HEK293 (cell line): ENCODE measurements around the gene YPEL5.

Source experiments
- GLI2 ChIP-seq: fragments of 450-650 bp; formaldehyde crosslinking; IDR thresholded peaks from 2 replicates; pipeline ENCODE4; 2017; ENCODE audit warnings: missing biosample characterization, missing genetic modification characterization, low read depth, borderline replicate concordance
- HIC1 ChIP-seq: fragments of 450-650 bp; formaldehyde crosslinking; IDR thresholded peaks from 2 replicates; pipeline ENCODE4 v1.5.1; 2016; ENCODE audit warnings: missing biosample characterization, missing genetic modification characterization
- HOXD13 ChIP-seq: sonication (generic); formaldehyde crosslinking; IDR thresholded peaks from 2 replicates; pipeline ENCODE4 v1.8.0; 2022; ENCODE audit warnings: missing genetic modification reagents, borderline replicate concordance
- REST ChIP-seq: fragments of 450-650 bp; formaldehyde crosslinking; IDR thresholded peaks from 2 replicates; pipeline ENCODE4 v1.5.1; 2016; ENCODE audit warnings: missing biosample characterization, missing genetic modification characterization
- ZBTB21 ChIP-seq: fragments of 450-650 bp; formaldehyde crosslinking; IDR thresholded peaks from 2 replicates; pipeline ENCODE4 v1.5.1; 2017; ENCODE audit warnings: missing biosample characterization, missing genetic modification characterization
- ZBTB48 ChIP-seq: fragments of 450-650 bp; formaldehyde crosslinking; IDR thresholded peaks from 2 replicates; pipeline ENCODE4 v1.5.1; 2016; ENCODE audit warnings: missing biosample characterization, missing genetic modification characterization
- ZBTB6 ChIP-seq: fragments of 450-650 bp; formaldehyde crosslinking; IDR thresholded peaks from 2 replicates; pipeline ENCODE4 v1.5.1; 2017; ENCODE audit warnings: missing biosample characterization, missing genetic modification characterization
- ZFP69B ChIP-seq: fragments of 450-650 bp; formaldehyde crosslinking; IDR thresholded peaks from 2 replicates; pipeline ENCODE4 v1.5.1; 2016; ENCODE audit warnings: missing biosample characterization, missing genetic modification characterization
- ZNF133 ChIP-seq: fragments of 450-650 bp; formaldehyde crosslinking; IDR thresholded peaks from 2 replicates; pipeline ENCODE4 v1.5.1; 2016; ENCODE audit warnings: missing biosample characterization, missing genetic modification characterization
- ZNF140 ChIP-seq: fragments of 450-650 bp; formaldehyde crosslinking; IDR thresholded peaks from 2 replicates; pipeline ENCODE4 v1.5.1; 2016; ENCODE audit warnings: missing biosample characterization, missing genetic modification characterization
- ZNF169 ChIP-seq: fragments of 450-650 bp; formaldehyde crosslinking; IDR thresholded peaks from 2 replicates; pipeline ENCODE4 v1.5.1; 2016; ENCODE audit warnings: missing biosample characterization, missing genetic modification characterization
- ZNF18 ChIP-seq: fragments of 450-650 bp; formaldehyde crosslinking; IDR thresholded peaks from 2 replicates; pipeline ENCODE4 v1.5.1; 2016; ENCODE audit warnings: missing biosample characterization, missing genetic modification characterization
- ZNF239 ChIP-seq: fragments of 450-650 bp; formaldehyde crosslinking; IDR thresholded peaks from 2 replicates; pipeline ENCODE4 v1.5.1; 2016; ENCODE audit warnings: missing biosample characterization, missing genetic modification characterization
- ZNF335 ChIP-seq: fragments of 450-650 bp; formaldehyde crosslinking; conservative IDR thresholded peaks from 2 replicates; pipeline ENCODE4 v1.5.1; 2016; ENCODE audit warnings: missing biosample characterization, missing genetic modification characterization
- ZNF645 ChIP-seq: fragments of 450-650 bp; formaldehyde crosslinking; IDR thresholded peaks from 2 replicates; pipeline ENCODE4; 2016; ENCODE audit warnings: missing biosample characterization, missing genetic modification characterization
- ZNF658 ChIP-seq: fragments of 450-650 bp; formaldehyde crosslinking; IDR thresholded peaks from 2 replicates; pipeline ENCODE4; 2016; ENCODE audit warnings: missing biosample characterization, missing genetic modification characterization
- ZXDB ChIP-seq: fragments of 450-650 bp; formaldehyde crosslinking; IDR thresholded peaks from 2 replicates; pipeline ENCODE4 v1.5.1; 2016; ENCODE audit warnings: missing biosample characterization, missing genetic modification characterization
- TF ChIP-seq, protein P1 (sequence below): fragments of 450-650 bp; formaldehyde crosslinking; IDR thresholded peaks from 2 replicates; pipeline ENCODE4 v1.5.1; 2016; ENCODE audit warnings: missing biosample characterization, missing genetic modification characterization
- TF ChIP-seq, protein P2 (sequence below): fragments of 450-650 bp; formaldehyde crosslinking; IDR thresholded peaks from 2 replicates; pipeline ENCODE4 v1.5.1; 2016; ENCODE audit warnings: missing biosample characterization, missing genetic modification characterization

The YPEL5 gene

GRCh38 chr2:30206461-30207430 is 59.9 kb downstream of the YPEL5 start (continued):
- TF ChIP-seq ZBTB6 (no peak), ZNF18 (tag by site-specific recombination) (no peak), ZNF239 (tag by site-specific recombination) (no peak), ZBTB48 (tag by site-specific recombination) (no peak), ZFP69B (tag by site-specific recombination) (no peak), HOXD13 (CRISPR knock-in tag) (no peak), REST (tag by site-specific recombination) (no peak), ZNF140 (peak; percentile 55), ZNF133 (tag by site-specific recombination) (no peak), ZNF169 (no peak), HIC1 (no peak), ZNF645 (tag by site-specific recombination) (no peak), ZXDB (tag by site-specific recombination) (no peak), ZNF658 (tag by site-specific recombination) (no peak), GLI2 (tag by site-specific recombination) (no peak; the same call in 1 of the 2 replicates), ZNF335 (tag by site-specific recombination) (no peak), ZBTB21 (tag by site-specific recombination) (no peak)
- TF ChIP-seq, protein P1, sequence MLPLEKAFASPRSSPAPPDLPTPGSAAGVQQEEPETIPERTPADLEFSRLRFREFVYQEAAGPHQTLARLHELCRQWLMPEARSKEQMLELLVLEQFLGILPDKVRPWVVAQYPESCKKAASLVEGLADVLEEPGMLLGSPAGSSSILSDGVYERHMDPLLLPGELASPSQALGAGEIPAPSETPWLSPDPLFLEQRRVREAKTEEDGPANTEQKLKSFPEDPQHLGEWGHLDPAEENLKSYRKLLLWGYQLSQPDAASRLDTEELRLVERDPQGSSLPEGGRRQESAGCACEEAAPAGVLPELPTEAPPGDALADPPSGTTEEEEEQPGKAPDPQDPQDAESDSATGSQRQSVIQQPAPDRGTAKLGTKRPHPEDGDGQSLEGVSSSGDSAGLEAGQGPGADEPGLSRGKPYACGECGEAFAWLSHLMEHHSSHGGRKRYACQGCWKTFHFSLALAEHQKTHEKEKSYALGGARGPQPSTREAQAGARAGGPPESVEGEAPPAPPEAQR, result no peak
- TF ChIP-seq, protein P2, sequence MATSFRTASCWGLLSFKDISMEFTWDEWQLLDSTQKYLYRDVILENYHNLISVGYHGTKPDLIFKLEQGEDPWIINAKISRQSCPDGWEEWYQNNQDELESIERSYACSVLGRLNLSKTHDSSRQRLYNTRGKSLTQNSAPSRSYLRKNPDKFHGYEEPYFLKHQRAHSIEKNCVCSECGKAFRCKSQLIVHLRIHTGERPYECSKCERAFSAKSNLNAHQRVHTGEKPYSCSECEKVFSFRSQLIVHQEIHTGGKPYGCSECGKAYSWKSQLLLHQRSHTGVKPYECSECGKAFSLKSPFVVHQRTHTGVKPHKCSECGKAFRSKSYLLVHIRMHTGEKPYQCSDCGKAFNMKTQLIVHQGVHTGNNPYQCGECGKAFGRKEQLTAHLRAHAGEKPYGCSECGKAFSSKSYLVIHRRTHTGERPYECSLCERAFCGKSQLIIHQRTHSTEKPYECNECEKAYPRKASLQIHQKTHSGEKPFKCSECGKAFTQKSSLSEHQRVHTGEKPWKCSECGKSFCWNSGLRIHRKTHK (tag by site-specific recombination), result no peak
- TF ChIP-seq, all 188 proteins: peak for 10
